Measurements from ENCODE around the gene ADGRG1.

ADGRG1 gene

DNA sequence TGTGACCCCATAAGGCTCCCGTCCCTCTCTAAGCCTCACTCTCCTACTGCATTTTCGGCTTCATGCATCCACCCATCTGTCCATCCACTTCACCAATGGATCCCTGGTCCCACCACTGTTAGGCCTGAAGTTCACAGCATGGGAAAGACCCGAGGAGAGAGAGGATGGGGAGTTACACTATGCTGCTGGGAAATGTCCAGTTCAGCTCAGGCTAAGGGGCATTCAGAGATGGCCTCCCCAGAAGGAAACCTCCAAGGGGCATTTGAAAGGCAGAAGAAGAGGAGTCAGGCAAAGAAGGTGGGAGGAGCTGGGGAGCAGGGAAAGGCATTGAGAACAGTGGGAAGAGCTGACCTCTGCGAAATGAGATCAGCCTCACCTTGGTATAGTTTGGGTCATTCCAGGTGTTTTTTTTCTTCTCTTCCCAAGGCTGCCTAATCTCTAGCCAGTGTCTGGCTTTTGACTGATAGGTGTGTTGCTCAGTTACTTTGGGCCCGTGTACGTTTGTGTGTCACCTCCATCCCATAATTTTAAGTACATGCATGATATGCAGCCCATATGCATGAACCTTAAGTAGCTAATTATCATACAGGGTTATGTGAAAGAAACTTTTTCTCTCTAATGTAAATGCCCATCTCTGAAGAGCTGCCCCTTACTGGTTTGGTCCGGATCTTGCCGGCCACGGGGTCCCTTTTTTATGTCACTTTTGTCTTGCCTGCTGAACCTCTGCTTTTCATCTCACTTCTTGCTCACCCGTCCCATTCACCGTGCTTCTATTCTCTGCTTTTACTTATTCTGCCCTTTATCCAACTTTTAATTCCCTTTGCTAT is 54.6 kb downstream of the ADGRG1 start:
- no peak for DNase-seq (ENCODE audit: low read depth in 3 of 3)

- DNase-seq (ENCODE audit: low read depth in 3 of 3), result no peak
Observed at GRCh38 chr16:57683636-57684545, 55.5 kb downstream of the ADGRG1 start.

- no peak for DNase-seq (ENCODE audit: low read depth in 3 of 3)
Observed at GRCh38 chr16:57684626-57685358, 56.4 kb downstream of the ADGRG1 start.

GRCh38 chr16:57685633-57686032 is 57.2 kb downstream of the ADGRG1 start:
- DNase-seq (ENCODE audit: low read depth in 3 of 3), result no peak

- no peak for DNase-seq (ENCODE audit: low read depth in 3 of 3)
Observed at GRCh38 chr16:57686577-57686976, 58.1 kb downstream of the ADGRG1 start.

DNA sequence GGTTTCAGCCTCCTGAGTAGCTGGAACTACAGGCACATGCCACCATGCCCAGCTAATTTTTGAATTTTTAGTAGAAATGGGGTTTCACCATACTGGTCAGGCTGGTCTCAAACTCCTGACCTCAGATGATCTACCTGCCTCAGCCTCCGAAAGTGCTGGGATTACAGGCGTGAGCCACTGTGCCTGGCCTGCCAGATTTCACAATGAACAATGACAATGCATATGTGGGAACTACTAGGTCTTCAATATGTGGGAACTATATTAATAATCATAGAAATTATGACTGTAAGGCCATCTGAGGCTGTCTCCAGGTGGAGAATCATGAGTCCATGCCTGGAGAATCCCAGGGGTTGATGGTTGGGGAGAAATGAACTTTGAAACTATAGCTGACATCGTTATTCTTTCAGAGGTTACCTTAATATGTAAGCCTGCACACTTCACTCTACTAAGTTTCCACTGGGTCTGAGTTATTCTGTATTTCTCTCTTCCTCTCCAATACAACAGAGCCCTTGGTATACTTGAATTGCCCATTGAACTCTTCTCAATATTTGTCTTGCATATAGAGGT is 59.0 kb downstream of the ADGRG1 start:
- DNase-seq (ENCODE audit: low read depth in 3 of 3), result no peak

GRCh38 chr16:57688487-57688986 is 60.1 kb downstream of the ADGRG1 start:
- DNase-seq (ENCODE audit: low read depth in 3 of 3), result no peak

- no peak for DNase-seq (ENCODE audit: low read depth in 3 of 3)
Observed at GRCh38 chr16:57688987-57689761, 60.7 kb downstream of the ADGRG1 start.

GRCh38 chr16:57689762-57690558 is 61.5 kb downstream of the ADGRG1 start:
- DNase-seq (ENCODE audit: low read depth in 3 of 3), result no peak

DNA sequence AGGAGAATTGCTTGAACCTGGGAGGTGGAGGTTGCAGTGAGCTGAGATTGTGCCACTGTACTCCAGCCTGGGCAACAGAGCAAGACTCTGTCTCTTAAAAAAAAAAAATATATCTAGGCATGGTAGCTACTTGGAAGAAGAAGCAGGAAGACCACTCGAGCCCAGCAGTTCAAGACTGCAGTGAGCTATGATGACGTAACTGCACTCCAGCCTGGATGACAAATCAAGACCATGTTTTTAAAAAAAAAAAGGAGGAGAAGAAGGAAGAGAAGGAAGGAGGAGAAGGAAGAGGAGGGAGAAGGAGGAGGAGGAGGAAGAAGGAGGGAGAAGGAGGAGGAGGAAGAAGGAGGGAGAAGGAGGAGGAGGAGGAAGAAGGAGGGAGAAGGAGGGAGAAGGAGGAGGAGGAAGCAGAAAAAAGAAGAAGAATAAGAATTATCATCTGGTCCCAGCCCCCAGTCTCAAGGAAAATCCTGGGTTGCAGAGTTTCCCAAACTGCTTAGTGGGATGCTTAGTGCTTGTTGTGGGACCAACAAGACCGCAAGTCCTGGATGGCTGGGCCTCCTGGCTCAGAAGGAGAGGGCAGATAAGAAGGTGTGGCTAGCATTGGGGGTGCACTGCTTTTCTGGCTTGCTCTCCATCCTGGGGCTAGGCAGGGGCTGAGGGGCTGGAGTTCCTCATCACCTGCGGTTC is 62.5 kb downstream of the ADGRG1 start:
- no peak for DNase-seq (ENCODE audit: low read depth in 3 of 3)

GRCh38 chr16:57692636-57693035 is 64.2 kb downstream of the ADGRG1 start:
- DNase-seq (ENCODE audit: low read depth in 3 of 3), result no peak

GRCh38 chr16:57693550-57693949 is 65.1 kb downstream of the ADGRG1 start:
- no peak for DNase-seq (ENCODE audit: low read depth in 3 of 3)

- no peak for DNase-seq (ENCODE audit: low read depth in 3 of 3)
Observed at GRCh38 chr16:57694231-57694724, 65.8 kb downstream of the ADGRG1 start.

DNA sequence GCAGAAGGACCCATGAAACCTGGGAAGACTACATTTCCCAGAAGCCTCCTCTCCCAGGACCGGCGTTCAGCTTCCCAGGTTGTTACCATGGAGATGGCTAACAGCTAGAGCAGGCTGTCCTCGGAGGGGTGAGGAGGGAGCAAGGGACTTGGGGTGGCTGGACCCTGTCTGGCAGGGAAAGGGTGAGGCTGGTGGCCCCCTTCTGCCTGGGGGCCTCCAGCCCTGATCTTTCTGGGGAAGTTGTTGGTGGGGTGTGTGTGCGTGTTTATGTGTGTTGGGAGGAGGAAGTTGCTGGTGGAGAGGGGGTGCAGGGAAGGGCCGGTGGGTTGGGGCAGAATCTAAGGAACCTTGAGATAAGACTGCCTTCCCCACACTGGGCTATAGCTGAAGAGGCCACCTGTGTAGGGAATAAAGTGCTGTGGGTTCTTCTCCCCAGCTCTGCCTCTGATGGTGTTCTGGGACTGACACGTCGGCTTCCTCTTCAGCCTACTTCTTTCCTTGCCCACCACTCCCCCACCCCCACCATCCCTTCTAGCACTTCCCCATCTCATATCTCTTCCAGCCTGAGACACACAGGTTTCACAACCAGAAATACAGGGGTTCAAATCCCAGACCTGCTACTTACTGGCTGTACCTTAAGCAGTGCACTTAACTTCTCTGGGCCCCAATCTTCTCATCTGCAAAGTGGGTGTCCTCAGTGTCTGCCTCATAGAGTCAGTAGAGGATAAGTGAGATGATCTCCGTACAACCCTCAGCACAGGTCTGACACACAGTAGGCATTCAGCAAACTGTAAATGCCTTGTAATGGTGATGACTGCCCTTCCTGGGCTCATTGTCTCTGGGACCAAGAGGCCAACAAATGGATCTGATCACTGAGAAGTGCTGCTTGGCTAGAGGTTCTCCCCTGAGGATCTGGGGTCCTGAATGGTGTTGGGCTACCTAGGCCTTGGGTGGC is 66.6 kb downstream of the ADGRG1 start, which contains the start of gene DRC7:
Gene DRC7 (plus strand): TSS at position 82 of the 955 bp plus-strand sequence. CDS start 3,144 bp downstream, outside the sequence.
- DNase-seq (ENCODE audit: low read depth in 3 of 3), result no peak

GRCh38 chr16:57695680-57696069 is 67.2 kb downstream of the ADGRG1 start:
- DNase-seq (ENCODE audit: low read depth in 3 of 3), result no peak

- no peak for DNase-seq (ENCODE audit: low read depth in 3 of 3)
Observed at GRCh38 chr16:57696240-57696639, 67.8 kb downstream of the ADGRG1 start.

- no peak for DNase-seq (ENCODE audit: low read depth in 3 of 3)
Observed at GRCh38 chr16:57697896-57698537, 69.6 kb downstream of the ADGRG1 start.
